GM19193 (cell line): ENCODE measurements around the gene NLRP14.

Source experiments
- POLR2A ChIP-seq: IDR thresholded peaks from 4 replicates; pipeline ENCODE4 v1.6.1; 2011; ENCODE audit not compliant: insufficient read depth, insufficient read length; ENCODE audit errors: extremely low read depth

Gene NLRP14

GRCh38 chr11:7020183-7020917 lies at the start of gene NLRP14, which contains the start of gene ZNF214:
NLRP14 (plus strand) TSS chr11:7020479; CDS start chr11:7038587, 18,108 bp downstream.
ZNF214 (minus strand) TSS chr11:7020346; CDS start chr11:7002835, 17,511 bp downstream.
- TF ChIP-seq POLR2A = no peak

DNA sequence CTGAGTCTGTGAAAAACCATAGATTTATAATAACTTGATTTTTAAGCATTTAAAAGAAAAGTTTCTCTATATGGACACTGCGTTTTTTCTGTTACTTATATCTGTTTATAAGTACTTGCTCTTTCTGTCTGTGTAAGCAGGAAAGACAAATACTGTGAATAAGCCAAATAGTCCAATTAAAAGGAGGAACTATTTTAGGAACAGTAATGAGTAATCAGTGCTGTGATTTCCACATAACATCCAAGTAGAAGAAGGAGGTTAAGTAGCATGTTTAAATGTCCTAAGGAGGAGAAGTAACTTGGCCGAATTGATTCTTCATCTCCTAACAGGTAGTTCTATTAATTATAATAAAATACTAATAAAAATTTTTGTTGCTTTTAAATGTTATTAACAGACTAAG lies 40.9 kb upstream of the NLRP14 start:
- no peak for TF ChIP-seq POLR2A

DNA sequence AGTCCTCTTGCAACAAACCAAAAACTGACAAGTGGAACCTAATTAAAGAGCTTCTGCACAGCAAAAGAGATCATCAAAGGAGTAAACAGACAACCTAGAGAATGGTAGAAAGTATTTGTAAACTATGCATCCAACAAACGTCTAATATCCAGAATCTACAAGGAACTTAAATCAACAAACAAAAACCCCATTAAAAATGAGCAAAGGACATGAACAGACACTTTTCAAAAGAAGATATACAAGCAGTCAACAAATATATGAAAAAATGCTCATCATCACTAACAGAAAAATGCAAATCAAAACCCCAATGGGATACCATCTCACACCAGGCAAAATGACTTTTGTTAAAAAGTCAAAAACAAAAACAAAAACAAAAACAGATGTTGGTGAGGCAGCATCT lies 33.8 kb upstream of the NLRP14 start:
- no peak for TF ChIP-seq POLR2A

- TF ChIP-seq POLR2A = no peak
Observed at GRCh38 chr11:6988506-6988905, 31.8 kb upstream of the NLRP14 start.

- no peak for TF ChIP-seq POLR2A
Observed at GRCh38 chr11:6991227-6991626, 29.1 kb upstream of the NLRP14 start.

GRCh38 chr11:6992026-6992425 lies 28.3 kb upstream of the NLRP14 start:
- no peak for TF ChIP-seq POLR2A

DNA sequence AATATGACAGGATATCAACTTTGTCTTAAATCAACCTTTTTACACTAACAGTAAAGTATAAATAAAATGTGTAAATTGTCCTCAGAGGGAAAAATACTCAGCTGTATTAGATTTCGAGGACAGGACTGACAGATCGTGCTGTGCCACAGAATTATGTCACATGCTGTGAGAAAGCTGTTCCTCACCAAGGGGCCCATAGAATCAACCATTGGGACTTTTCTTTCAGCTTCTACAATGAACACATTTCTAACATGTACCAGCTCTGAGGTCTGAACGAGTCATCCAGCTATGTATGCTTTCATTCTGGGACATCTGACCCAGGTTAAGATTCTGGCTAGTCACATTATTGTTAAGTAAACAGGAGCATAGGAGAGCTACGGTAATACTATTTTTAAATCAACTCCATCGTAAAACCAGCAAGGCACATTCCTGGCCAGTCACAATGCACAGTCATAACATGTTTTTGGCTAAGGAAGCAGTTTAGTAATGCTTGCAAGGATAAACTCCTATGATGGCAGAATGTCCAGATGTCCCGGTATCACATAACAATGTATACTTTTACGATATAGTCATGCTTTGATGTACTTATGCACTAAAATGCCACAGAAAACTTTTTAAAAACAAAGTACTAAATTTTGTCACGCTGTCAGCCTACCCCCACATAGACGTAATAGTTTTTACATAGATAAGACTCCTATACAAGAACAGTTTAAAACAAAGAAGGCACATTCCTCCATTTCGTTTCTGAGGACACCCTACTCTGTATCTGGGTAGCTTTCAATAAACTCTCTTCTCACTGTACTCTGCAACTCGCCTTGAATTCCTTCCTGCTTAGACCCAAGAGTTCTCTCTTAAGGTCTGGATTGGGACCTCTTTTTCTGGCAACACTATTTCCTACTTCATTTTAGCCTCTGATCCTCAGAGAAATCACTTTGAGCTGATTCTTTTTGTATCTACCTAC lies 27.5 kb upstream of the NLRP14 start:
- no peak for TF ChIP-seq POLR2A

DNA sequence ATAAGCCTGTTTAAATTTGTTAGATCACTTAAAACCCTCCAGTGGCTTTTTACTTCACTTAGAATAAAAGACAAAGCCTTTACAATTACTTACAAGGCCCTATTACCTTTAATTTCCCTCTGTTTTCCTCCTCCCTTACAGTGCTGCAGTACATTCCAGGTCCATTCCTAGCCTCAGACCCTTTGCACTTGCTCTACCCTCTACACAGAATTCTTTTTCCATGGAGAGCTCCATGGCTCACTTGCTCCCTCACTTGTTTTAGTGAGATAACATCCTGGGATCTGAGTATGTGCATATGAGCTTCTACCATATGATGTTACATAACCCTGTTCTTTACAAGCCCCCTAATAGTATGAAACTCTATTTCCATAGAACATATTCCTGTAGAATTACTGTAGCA lies 24.6 kb upstream of the NLRP14 start:
- no peak for TF ChIP-seq POLR2A

- TF ChIP-seq POLR2A = no peak
Observed at GRCh38 chr11:7004482-7004881, 15.8 kb upstream of the NLRP14 start.

GRCh38 chr11:7014118-7014517 lies 6.2 kb upstream of the NLRP14 start:
- no peak for TF ChIP-seq POLR2A

DNA sequence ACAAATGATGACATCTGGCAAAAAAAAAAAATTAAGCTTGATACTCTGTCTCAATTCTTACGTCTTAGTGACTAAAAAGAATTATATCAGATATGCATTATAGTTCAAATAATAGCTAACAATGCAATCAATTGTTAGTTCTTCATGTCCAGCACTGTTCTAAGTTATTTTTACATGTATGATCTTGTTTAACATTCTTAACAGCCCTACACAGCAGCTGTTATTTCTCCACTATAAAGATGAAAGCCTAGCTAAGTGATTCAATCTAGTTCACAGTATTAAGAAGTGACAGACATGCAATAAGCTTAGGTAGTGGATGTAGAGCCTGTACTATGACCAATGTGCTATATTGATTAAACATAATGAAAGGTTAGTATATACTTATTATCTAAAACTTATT lies 4.3 kb upstream of the NLRP14 start:
- TF ChIP-seq POLR2A = no peak

DNA sequence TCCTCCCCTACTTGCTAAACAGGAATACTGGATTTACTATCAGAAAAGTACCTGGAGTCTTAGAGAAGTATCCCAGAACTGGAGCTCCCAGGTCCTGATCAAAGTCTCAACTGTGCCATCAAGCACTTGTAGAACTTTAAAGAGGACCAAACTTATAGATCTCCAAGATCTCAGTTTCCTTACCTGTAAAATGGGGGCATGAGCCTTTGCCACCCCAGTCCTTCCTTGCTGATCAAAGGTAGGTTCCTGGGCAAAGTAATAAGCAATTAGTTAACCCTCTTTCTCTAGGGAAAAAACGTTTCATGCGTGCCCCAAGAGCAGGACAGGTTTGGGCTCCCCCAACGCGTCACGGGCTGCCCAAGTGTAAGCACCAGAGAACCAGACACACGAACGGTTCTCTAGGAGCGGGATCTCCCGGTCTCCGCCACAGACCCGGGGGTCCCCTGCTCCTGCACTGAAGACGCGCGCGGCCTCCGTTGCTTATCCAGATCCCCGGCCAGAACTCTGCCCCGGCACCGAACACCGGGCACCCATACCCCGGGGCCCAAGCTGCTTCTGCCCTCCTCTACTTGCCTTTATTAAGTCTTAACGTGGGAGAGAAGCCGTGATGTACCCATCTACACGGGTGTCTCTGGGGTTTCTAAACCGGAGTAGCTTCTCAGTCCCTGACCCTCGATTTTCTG lies 638 bp upstream of the NLRP14 start:
- no peak for TF ChIP-seq POLR2A

DNA sequence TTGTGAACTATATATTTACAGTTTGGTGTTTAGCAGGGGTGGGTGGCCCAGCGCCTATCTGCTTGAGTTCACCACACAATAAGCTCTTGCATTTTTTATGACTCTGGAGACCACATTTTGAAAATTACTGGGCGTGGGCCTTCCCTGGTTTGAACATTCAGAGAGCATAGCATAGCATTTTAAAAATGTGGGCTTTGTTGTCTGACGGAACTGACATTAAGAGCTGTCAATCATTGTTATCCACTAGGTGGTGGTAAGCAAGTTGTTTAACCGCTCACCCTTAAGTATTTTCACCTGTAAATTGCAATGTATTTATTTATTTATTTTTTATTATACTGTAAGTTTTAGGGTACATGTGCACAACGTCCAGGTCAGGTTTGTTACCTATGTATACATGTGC lies 1.0 kb downstream of the NLRP14 start:
- no peak for TF ChIP-seq POLR2A

GRCh38 chr11:7028141-7028540 lies 7.9 kb downstream of the NLRP14 start:
- TF ChIP-seq POLR2A = no peak

- no peak for TF ChIP-seq POLR2A
Observed at GRCh38 chr11:7030836-7031235, 10.6 kb downstream of the NLRP14 start.
